Inflammatory macrophage treated with lipopolysaccharide for 4 hours (primary cell): Measurements from ENCODE around the gene LBP.
"Not testable (repeated sequence)": the region's sequence is repeated elsewhere in the genome, so short reads cannot be mapped to it uniquely, and the experiment has no call there.

Experiments used
- DNase-seq: peaks from one replicate; pipeline ENCODE4 v3.0.0-alpha.2; 2020

LBP gene

GRCh38 chr20:38402816-38403215 lies 56.5 kb downstream of the LBP start:
- no peak for DNase-seq

- no peak for DNase-seq
These were observed 57.7 kb downstream of the LBP start for GRCh38 chr20:38404016-38404415.

- DNase-seq, result no peak
These were observed 58.9 kb downstream of the LBP start for GRCh38 chr20:38405132-38405531.

GRCh38 chr20:38406476-38406875 lies 60.2 kb downstream of the LBP start:
- no peak for DNase-seq

GRCh38 chr20:38407321-38407720 lies 61.0 kb downstream of the LBP start:
- DNase-seq, result no peak

- not testable (repeated sequence) for DNase-seq
These were observed 61.5 kb downstream of the LBP start for GRCh38 chr20:38407822-38408221.

GRCh38 chr20:38412877-38413577 lies 66.7 kb downstream of the LBP start:
- DNase-seq, result no peak

- no peak for DNase-seq
These were observed 68.6 kb downstream of the LBP start for GRCh38 chr20:38414769-38415450.

- DNase-seq, result no peak
These were observed 72.4 kb downstream of the LBP start for GRCh38 chr20:38418509-38419204.

- no peak for DNase-seq
These were observed 74.3 kb downstream of the LBP start for GRCh38 chr20:38420388-38421085.

GRCh38 chr20:38421915-38422314 lies 75.6 kb downstream of the LBP start:
- no peak for DNase-seq

GRCh38 chr20:38423541-38423940 lies 77.3 kb downstream of the LBP start:
- DNase-seq, result no peak

GRCh38 chr20:38424401-38424800 lies 78.1 kb downstream of the LBP start:
- no peak for DNase-seq

GRCh38 chr20:38426006-38426897 lies 80.0 kb downstream of the LBP start:
- DNase-seq, result peak; percentile 87
